Caco-2 (cell line): ENCODE results near the gene NFKBIE. TPM values are rescaled to one million over a fixed set of nuclear protein-coding genes. Genes with fewer than 3 reads are reported as not detected.
A peak's percentile ranks its signal among the peaks of the same experiment; 100 is the strongest.

Source experiments
- BruUV-seq: library from RNA; stranded (reverse); fragments of 400-500 nt; replicated peaks from 2 replicates; lab custom pipeline; 2021; lab: Mats Ljungman, UMichigan
- CTCF ChIA-PET: fragments of 300-600 bp; sonication (Branson Sonifier 250); formaldehyde crosslinking; loops from one replicate; lab custom pipeline; 2022; ENCODE audit warnings: antibody characterized with exemption; lab: Charles Lee
- POLR2A ChIA-PET: fragments of 300-600 bp; sonication (Branson Sonifier 250); formaldehyde crosslinking; loops from one replicate; lab custom pipeline; 2022; ENCODE audit warnings: antibody characterized with exemption; lab: Charles Lee
- DNase-seq, 2 experiments: peaks; one replicate each; pipeline versions ENCODE4 v3.0.0 to v3.0.0-alpha.2; 2020 to 2022
- H3K27me3 ChIP-seq: replicated peaks from 2 replicates; pipeline ENCODE4 v1.6.0; 2011; ENCODE audit warnings: low read length; ENCODE audit not compliant: control insufficient read depth, insufficient read depth
- H3K36me3 ChIP-seq: 2 replicates; pipeline ENCODE4 v1.5.1; 2011; ENCODE audit warnings: low read length; ENCODE audit not compliant: control insufficient read depth, insufficient read depth
- H3K4me1 ChIP-seq: fragments of 250-450 bp; sonication (Bioruptor Pico); 2 replicates; pipeline ENCODE4 v1.5.1; 2020; ENCODE audit warnings: mild to moderate bottlenecking
- H3K4me3 ChIP-seq: 2 replicates; pipeline ENCODE4 v1.5.1; 2011; ENCODE audit warnings: low read depth, mild to moderate bottlenecking, control low read depth, low read length
- H3K9me3 ChIP-seq: fragments of 250-450 bp; sonication (Bioruptor Pico); 2 replicates; pipeline ENCODE4 v1.5.1; 2020; ENCODE audit warnings: mild to moderate bottlenecking, moderate library complexity
- H3K27ac Mint-ChIP-seq: one replicate; pipeline ENCODE4 v1.8.0; 2022; ENCODE audit warnings: mixed read lengths; ENCODE audit not compliant: unreplicated experiment
- H3K27me3 Mint-ChIP-seq: one replicate; pipeline ENCODE4 v1.8.0; 2022; ENCODE audit warnings: mixed read lengths; ENCODE audit not compliant: insufficient read depth, unreplicated experiment
- H3K36me3 Mint-ChIP-seq: one replicate; pipeline ENCODE4 v1.8.0; 2022; ENCODE audit warnings: mild to moderate bottlenecking, mixed read lengths; ENCODE audit not compliant: insufficient read depth, unreplicated experiment
- H3K4me1 Mint-ChIP-seq: one replicate; pipeline ENCODE4 v1.8.0; 2022; ENCODE audit warnings: low read depth, mixed read lengths; ENCODE audit not compliant: unreplicated experiment
- H3K4me3 Mint-ChIP-seq: one replicate; pipeline ENCODE4 v1.8.0; 2022; ENCODE audit warnings: mild to moderate bottlenecking, moderate library complexity, mixed read lengths; ENCODE audit not compliant: unreplicated experiment
- H3K9me3 Mint-ChIP-seq: one replicate; pipeline ENCODE4 v1.8.0; 2022; ENCODE audit warnings: mixed read lengths; ENCODE audit not compliant: unreplicated experiment
- intact Hi-C: fragments of 100-400 bp; cut with micrococcal nuclease; formaldehyde crosslinking; loops from one replicate; pipeline ENCODE4 v1.10.0; 2022; ENCODE audit not compliant: unreplicated experiment
- total RNA-seq: library from RNA; stranded (reverse); gene quantifications from 2 replicates; pipeline ENCODE4 v1.2.3, GENCODE V29; 2022
- TF ChIP-seq, protein P1 (sequence below), 2 experiments: fragments of 200-600 bp in 1 of 2; IDR thresholded peaks; 1 replicate in 1 of 2; 2 replicates in 1 of 2; pipeline versions ENCODE4 v1.5.1 to v1.8.0; 2011 to 2022; ENCODE audit warnings: antibody characterized with exemption in 1 of 2, control low read depth in 1 of 2, inconsistent platforms in 1 of 2, low read depth in 1 of 2, low read length in 1 of 2, mild to moderate bottlenecking in 1 of 2, moderate library complexity in 1 of 2; ENCODE audit not compliant: insufficient read depth in 1 of 2, severe bottlenecking in 1 of 2, unreplicated experiment in 1 of 2

NFKBIE gene
- total RNA-seq, 1 experiment from 2014 or later: 8.4 TPM

DNA sequence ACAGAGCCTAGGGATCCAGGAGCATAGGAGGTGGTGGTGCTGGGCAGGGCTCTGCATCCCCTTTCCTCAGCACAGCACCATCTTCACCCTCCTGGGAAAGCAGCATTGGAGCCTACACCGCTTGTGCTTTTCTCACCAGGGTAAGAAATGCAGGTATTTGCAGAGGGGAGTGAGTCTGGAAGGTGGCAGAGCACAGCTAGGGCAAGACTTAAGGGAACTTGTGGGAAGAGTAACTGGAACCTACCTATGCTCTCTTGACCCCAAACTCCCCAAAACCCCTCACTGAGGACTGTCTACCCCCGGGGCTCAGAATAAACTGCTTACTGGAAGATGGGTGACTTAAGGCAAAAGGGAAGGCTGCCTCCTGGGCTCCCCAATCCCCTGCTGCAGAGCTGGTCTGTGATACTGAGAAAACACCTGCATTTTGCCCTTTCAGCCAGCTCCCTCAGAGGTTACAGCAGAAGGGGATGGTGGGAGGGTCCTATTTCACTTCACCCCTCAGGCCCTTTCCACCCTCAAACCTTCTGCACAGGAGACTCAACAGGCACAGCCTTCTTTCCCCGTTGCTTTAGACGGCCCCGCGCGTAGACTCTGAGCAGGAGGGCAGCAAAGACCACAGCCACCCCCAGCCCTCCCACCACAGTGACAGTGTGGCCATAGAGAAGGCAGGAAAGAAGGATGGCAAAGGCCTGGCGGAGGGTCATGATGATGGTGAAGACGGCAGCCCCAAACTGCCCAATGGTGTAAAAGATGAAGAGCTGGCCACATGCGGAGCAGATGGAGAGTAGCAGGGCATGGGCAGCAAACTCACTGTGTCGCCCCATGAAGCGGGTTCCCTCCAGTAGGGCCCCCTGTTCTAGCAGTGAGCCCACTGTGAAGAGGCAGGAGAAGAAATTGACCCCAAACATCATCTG lies 10.9 kb downstream of the NFKBIE start:
- H3K36me3 Mint-ChIP-seq: peaks cover 91% of the 10 kb centered on the region

DNA sequence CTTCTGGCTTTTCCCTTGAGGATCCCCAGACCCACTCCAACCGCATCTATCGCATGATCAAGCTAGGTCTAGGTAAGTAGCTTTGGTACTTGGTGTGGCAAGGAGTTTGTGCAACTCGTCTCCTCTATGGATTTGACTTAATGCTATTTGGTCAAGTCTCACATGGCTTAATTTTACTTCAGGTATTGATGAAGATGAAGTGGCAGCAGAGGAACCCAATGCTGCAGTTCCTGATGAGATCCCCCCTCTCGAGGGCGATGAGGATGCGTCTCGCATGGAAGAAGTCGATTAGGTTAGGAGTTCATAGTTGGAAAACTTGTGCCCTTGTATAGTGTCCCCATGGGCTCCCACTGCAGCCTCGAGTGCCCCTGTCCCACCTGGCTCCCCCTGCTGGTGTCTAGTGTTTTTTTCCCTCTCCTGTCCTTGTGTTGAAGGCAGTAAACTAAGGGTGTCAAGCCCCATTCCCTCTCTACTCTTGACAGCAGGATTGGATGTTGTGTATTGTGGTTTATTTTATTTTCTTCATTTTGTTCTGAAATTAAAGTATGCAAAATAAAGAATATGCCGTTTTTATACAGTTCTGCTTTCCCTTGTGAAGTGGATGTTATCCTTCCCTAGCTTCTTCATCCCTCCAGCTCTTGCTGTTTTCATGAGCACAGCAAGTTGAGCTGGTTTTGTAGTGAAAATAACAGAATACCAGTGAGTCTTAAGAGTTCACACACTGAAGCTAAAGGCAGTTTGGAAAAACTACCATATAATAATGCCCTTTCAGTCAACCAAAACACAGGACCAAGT lies 11.8 kb downstream of the NFKBIE start:
- CTCF ChIA-PET: interaction anchor here (1.5 to 1.9 kb wide), 2 partner anchors 29 to 81 kb away, joined by 3 to 6 read pairs; partner anchors contain the start of gene SLC29A1
- BruUV-seq: TSS peak; percentile 3
- TF ChIP-seq, protein P1, sequence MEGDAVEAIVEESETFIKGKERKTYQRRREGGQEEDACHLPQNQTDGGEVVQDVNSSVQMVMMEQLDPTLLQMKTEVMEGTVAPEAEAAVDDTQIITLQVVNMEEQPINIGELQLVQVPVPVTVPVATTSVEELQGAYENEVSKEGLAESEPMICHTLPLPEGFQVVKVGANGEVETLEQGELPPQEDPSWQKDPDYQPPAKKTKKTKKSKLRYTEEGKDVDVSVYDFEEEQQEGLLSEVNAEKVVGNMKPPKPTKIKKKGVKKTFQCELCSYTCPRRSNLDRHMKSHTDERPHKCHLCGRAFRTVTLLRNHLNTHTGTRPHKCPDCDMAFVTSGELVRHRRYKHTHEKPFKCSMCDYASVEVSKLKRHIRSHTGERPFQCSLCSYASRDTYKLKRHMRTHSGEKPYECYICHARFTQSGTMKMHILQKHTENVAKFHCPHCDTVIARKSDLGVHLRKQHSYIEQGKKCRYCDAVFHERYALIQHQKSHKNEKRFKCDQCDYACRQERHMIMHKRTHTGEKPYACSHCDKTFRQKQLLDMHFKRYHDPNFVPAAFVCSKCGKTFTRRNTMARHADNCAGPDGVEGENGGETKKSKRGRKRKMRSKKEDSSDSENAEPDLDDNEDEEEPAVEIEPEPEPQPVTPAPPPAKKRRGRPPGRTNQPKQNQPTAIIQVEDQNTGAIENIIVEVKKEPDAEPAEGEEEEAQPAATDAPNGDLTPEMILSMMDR (IDR thresholded peaks at IDR 0.05; ENCODE audit: insufficient read depth in 1 of 2, low read depth in 1 of 2, low read length in 1 of 2, severe bottlenecking in 1 of 2, unreplicated experiment in 1 of 2): peak; percentile 59 to 75
- Mint-ChIP-seq H3K27me3 (no peaks in the 10 kb centered on the region), H3K4me3 (no peak overlapping the region), H3K4me1 (peaks cover 35% of the 10 kb centered on the region), H3K9me3 (no peaks in the 10 kb centered on the region), H3K36me3 (peaks cover 100% of the 10 kb centered on the region), H3K27ac (no peak overlapping the region)
- peak; percentile 80 to 84 for DNase-seq
- no peak overlapping the region for H3K4me3 ChIP-seq
- H3K36me3 ChIP-seq: peaks cover 14% of the 10 kb centered on the region
- no peaks in the 10 kb centered on the region for H3K27me3 ChIP-seq
- intact Hi-C loops: no loop called here
- POLR2A ChIA-PET: interaction anchor here (0.5 kb wide), 1 partner anchor 30 kb away, joined by 5 read pairs; no protein-coding TSS in a partner anchor
- H3K9me3 ChIP-seq: no peaks in the 10 kb centered on the region
- H3K4me1 ChIP-seq: peaks cover 18% of the 10 kb centered on the region

More for the DNA sequence above, 10.9 kb downstream of the NFKBIE start:
- Histone ChIP-seq H3K4me3 (no peak overlapping the region), H3K27me3 (no peaks in the 10 kb centered on the region), H3K36me3 (peaks cover 14% of the 10 kb centered on the region), H3K9me3 (no peaks in the 10 kb centered on the region), H3K4me1 (peaks cover 11% of the 10 kb centered on the region)
- TF ChIP-seq, protein P1 (IDR thresholded peaks at IDR 0.05; ENCODE audit: insufficient read depth in 1 of 2, low read depth in 1 of 2, low read length in 1 of 2, severe bottlenecking in 1 of 2, unreplicated experiment in 1 of 2): no peak
- Mint-ChIP-seq H3K4me1 (peaks cover 35% of the 10 kb centered on the region), H3K27ac (peak overlapping the region; percentile 42), H3K4me3 (no peak overlapping the region), H3K9me3 (no peaks in the 10 kb centered on the region), H3K27me3 (no peaks in the 10 kb centered on the region)
- DNase-seq: no peak
- TSS peak; percentile 30 for BruUV-seq
- POLR2A ChIA-PET: interaction anchor here (0.5 kb wide), 1 partner anchor 31 kb away, joined by 5 read pairs; no protein-coding TSS in a partner anchor
- CTCF ChIA-PET: interaction anchor here (0.6 to 3.4 kb wide), 5 partner anchors 15 to 158 kb away, joined by 3 to 18 read pairs (median 3); partner anchors contain the start of genes SLC29A1 and TMEM151B
- intact Hi-C loops: no loop called here
